ENCODE results near the gene PLA1A.

Gene PLA1A

DNA sequence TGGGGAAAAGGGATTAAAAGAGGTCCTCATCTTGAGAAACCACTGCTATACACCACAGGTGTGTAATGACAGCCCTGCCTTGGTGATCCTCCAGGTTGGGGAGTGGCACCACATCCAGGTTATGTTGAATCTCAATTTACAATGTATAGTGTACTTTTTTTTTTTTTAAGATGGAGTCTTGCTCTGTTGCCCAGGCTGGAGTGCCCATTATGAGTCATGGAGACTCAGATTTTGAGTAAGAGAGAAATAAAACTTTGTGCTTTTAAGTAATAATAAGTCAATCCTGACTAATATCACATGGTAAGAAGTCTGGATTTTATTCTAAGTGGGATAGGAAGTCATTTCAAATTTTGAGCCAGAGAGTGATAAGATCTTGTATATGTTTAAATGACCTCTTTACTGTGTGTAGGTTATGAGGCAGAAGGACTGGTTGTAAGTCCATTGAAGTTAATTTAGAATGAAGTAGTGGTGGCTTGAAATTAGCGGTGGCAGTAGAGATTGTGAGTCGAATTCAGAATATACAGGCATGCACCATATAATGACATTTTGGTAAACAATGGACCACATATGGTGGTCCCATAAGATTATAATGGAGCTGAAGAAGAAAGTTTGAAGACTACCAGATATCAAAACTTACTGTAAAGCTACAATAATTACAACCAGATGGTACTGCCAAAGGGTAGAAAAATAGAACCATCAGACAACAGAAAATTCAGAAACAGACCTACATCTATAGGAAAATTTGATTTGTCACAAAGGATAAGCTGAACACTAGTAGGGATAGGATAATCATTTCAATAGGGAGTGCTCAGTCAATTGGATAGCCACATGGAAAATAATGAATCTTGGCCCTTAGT lies 42.0 kb downstream of the PLA1A start:
- no peak for DNase-seq

DNA sequence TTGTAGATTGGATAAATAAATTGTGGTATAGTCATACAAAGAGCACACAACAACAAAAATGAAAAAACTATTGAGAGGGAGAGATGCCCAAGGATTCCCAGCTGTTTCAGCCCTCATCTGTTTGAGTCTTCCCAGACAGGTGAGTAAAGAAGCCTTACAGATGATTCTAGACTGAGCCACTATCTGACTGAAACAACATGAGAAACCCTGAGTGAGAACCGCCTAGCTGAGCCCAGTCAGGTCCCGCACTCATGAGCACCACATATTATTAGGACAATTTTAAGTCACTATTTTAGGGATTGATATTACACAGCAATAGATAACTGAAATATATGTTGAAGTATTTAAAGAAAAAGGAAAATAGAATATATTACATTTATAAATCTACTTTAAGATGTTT lies 43.7 kb downstream of the PLA1A start:
- DNase-seq: no peak

DNA sequence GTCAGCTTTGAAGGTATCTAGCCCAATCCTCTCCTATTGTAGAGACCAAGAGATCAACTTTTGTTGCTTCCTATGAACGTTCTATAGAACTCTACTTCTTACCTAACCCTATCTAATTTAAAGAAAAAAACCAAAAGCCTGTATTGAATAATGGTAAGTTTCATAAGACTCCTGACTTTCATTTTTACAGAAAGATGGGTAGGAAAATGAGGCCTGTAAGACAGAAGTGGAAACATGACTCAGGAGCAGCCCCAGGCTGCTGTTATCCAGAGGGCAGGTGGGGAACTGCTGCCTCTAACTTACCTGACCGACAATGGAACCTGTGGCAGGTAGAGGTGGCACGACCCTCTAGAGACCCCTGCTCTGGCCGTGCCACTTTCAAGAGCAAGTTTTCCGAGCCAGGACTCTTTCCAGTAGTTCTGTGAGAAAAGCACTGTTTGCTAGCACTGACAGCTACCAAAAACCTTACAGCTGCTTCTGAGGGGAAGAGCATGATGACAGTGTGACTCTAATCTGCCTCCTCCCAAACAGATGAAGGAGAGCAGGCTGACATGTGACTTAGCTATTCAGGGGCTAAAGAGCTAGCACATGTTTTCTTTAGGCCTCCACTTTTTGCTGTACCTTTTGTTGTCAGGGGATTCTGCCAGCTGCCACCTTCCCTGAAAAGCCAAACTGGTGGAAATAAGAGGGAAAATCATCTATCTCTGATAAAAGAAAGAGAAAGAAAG lies 45.2 kb downstream of the PLA1A start:
- no peak for DNase-seq

DNA sequence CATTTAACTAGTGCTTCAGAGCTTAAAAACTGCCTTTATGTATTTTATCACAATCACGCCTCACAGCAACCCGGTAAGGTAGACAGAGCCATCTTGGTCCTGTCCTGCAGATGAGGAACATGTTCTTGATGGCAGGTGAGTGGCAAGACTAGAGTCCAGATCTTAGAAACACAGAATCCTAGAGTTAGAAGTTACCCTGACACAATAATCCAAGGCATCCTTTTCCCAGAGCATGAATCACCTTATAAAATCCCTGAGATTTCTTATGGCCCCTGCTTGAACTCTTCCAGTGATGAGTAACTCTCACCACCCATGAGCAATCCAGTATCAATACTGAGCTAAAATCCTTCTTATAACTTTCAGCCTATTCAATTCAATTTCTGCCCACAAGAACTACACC lies 45.8 kb downstream of the PLA1A start:
- DNase-seq: no peak

DNA sequence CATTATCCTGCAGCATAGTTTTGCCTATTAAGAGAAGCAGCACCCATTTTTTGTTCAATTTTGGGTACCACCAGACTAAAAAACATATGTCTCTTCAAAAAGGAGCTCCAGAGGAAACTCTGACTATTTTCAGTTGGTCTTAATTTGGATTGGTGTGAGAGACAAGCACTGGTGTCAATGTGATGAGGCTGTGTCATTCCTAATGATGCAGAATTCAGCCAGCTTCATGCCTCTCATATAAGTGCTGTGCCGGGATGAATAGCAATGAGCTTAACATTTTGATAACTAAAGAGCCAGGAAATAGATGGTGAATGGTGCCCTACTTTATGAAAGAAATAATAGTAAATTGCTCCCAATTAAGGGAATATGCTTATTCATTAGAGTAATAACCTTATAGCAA lies 46.8 kb downstream of the PLA1A start:
- DNase-seq: no peak

DNA sequence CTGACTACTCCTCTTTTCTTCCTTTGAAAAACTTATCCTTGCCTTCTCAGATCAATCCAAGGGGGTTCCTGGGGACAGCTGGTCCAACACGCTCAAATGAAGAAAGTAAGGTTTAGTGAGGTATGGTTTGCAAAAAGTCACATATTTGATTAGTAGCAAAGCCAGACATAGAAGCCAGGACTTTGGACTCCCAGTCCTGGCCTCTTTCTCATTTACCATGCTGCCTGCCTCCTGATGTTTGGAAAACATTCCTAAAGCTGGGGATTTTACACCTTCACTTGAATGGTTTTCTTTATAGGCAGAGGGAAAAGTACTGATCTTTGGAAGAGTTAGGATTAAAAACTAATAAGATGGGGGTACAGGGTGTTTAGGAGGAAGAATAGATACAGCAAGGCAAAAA lies 48.1 kb downstream of the PLA1A start:
- no peak for DNase-seq

DNA sequence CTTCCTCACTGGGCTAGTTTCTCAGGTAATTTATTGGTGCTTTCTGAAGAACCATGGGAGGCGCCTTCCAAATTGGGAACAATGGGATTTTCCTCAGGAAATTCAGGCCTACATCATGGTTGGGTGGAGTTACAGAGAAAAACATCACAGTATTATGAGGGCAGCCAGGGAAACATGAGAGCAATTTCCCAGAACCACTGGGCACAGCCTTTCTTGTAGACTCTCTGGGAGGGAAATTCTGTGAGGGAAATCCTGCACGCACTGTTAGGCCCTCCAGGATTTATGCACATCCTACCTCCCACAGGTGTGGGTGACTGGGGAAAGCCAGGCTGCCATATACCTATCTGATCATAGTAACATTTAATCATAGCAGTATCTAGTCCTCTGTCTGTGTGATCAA lies 49.5 kb downstream of the PLA1A start:
- DNase-seq: no peak

DNA sequence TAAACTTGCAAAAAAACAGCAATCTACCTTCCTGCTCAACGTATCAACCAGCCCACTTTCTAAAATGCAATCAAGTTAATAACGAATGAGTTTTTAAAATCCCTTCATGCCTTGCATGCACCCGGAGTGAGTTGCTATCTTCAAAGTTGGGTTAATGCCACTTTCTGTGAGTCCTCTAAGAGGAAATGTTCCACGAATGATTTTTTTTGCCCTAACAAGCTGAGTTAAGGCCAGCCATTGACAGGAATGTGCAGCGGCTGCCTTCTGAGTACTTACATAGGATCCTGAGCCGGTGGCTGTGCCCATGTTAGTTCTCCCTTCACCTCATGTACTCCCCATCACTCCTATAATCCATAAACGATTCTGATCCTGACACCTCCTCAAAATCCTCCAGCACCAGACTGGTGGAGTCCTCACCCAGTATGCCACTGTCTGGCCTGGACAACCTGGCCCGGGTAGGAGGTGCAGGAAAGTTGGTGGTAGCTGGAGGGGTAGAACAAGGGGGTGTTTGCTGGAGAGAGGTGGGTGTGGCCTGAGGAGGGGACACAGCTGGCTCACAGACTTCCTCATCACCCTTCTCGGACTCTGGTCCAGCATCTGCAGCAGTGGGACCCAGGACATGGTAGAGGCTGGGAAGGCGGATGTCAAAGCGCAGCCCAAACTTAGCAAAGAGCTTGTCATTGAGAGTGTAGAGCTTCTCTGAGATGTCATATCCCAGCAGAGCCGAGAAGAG lies 50.3 kb downstream of the PLA1A start:
- DNase-seq: no peak

DNA sequence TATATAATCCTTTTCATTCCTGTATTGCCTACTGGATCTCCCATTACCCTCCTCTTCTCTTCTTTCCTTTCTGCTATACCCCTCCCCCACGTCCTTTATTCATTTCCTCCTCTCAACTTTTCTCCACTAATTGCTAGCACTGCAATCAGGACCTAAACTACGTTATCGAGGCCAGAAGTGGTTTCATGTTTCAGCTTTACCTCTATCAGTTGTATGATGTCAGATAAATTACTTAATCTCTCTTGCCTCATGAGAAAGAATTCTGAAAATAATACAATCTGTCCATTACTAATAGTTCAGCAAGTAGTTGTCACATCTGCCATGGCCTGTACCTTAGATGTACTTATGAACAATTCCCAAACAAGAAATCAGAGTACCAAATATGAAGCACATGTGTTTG lies 52.1 kb downstream of the PLA1A start:
- no peak for DNase-seq

DNA sequence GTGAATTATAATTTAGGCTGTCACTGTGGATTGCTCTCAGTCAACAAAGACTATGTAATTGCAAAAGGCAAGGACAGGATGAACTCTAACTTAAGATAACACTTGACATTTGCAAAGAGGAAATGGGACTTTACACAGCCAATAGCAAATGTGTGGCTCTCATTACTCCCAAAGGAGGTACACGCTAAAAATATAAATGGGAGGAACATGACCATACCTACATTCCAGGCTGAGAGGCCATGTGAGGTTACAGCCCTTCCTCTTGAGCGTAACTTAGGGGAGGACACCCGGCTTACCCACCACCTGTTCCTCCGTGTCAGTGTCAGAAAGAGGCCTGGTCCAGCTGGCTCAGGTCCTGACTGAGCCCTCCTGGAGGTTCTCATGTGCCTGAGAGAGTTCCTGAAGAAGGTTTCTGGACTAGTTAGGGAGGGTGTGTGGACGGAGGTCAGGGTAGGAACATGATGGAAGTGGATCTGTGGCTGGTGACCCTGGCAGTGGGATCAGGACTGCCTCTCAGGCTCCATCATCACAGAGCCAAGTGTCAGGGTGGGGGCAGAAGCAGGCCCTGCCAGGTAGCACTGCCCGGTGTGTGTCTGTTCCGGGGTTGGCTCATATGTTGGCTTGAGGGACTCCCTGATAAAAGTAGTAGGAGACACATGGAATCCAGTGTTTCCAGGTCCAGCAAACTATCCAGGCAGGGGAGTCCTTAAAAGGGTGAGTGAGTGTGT lies 54.8 kb downstream of the PLA1A start:
- no peak for DNase-seq

DNA sequence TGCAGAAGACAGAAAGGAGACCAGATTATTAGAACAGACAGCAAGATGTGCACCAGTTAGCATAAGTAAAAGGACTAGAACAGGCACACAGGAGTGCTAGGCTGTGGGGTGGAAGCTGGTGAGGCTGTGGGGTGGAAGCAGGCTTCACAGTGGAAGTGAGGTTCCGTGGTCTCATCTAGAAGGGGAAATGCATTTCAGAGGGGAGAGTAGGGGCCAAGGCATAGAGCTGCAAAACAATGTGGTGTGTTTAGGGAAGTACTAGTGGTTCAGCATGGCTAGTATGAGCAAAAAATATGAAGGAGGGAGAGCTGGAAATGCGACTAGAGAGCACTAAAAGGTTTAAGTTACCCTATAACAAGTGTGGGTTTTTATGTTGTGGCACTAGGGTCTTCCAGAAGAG lies 56.2 kb downstream of the PLA1A start:
- no peak for DNase-seq

DNA sequence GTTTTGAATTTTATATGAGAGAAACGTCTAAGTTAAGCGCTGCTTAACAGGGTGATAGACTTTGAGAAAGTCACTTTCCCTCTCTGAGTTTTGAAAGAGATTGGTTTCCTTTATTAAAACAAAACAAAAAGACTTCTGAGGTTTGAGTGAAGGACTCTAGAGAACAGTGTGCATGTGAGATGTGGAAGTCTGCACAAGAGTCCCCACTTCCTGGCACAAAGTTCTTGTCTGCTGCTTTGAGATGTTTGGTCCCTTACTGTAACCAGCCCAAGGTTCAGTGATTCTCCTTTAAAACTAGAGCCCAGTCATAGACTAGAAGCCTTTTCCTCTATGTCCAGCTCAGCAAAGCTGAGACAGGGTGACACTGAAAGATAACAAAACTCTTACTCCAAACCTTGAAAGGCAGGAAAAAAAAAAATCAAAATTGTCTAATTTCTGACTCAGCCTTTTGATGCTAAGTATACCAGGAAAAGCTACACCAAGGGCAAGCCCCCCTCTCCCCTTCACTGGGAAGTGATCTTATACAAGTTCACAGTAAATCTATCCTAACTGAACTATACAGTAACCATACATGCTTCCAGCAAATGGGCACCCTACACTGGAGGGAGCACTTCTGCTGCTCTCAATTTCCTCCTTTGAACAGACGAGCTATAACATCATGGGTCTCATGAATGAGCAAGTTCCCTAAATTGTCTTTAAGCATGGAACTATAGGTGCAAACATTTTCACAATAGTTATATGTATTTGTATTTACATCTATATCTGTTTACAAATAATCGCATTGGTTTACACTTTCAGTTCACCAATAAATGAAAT lies 60.4 kb downstream of the PLA1A start:
- no peak for DNase-seq

DNA sequence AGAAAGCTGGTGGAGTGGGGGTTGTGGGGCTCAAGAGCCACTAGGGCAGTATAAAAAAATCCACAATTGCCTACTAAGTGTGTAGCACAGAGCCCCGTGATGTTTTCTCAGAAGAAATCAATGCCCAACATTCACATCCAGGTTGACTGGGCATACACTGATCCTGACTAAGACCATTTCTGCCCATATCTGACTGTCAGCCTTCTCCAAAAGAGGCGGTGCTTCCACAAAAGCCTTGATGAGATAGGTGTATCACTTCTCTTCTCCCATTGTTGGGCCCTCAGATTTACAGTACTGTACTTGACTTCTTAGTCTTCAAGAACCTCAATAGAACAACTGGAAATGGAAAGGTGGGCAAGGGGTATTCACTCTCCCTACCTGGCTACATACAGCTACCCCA lies 61.3 kb downstream of the PLA1A start:
- DNase-seq: no peak

DNA sequence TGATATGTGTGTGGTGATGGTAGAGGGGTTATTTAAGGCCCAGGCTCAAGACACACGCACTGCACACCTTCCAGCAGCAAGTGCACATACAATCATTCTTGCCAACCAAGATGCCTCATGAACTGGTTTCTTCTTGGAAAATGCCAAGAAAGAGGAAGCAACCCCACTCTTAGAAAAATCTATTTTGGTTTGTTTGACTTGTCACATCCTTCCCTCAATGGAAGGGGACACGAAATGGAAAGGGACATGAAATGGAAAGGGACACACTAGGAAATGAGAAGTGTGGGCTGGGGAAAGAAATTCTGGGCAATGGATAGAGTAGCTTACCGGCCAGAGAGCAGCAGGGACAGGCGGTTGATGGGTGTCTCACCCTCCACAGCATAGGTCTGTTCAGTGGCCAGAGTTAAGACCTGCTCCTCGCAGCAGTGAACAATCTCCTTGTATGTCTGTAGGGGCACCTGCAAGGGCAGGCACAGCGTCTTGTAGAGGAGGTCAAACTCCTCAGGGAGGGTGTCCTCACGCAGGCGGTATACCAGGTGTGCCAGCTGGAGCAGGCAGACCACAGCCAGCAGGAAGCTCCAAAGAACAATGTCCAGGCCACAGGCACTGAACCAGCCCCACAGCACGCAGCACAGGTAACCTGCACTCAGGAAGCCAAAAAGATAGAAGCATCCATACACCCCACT lies 62.1 kb downstream of the PLA1A start:
- no peak for DNase-seq

DNA sequence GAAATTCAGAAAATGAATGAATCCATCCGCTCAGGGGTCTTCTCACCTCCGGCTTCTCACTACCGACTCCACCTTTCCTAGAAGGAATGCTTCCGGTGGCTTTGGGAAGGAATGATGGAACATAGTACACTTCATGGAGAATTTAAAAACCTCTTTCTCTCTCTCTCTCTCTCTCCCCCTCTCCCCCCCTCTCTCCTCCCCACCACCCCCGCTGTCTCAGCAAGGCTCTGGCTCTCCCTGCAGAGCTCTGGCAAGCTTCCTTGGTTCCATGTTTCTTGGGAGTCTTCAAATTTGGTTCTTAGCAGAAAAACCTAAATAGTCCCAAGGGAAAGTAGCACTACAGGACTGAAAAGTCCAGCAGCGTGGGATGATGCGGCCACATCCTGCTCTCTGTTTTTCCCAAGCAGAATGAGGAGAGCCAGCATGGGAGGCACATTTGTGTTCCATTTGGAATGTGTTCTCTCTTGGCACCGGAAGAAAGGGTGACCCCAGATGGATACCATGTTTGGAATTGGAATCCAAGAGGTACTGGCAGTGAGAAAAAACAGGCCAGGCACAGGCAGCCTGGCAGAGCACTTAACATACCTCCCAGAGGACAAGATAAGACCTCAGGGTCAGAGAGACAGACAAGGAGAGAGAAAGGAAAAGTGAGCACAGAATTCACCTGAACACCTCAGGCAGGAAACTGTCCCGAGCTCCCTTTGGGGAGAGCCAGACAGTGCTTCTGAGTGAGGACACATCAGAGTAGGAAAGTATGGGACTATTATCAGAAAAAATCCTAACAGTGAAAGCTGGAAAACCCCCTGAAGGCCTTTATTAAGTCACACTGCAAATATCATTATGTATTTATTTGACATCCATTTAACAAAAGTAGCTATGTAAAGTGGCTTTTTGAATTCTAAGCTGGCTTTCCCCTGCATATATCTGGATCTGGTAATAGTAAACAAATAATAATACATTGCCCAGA lies 63.1 kb downstream of the PLA1A start, which contains the start of gene POPDC2:
POPDC2 (minus strand) TSS at position 116 of the 967 bp plus-strand sequence. CDS start 166 bp downstream, outside the sequence.
- no peak for DNase-seq

DNA sequence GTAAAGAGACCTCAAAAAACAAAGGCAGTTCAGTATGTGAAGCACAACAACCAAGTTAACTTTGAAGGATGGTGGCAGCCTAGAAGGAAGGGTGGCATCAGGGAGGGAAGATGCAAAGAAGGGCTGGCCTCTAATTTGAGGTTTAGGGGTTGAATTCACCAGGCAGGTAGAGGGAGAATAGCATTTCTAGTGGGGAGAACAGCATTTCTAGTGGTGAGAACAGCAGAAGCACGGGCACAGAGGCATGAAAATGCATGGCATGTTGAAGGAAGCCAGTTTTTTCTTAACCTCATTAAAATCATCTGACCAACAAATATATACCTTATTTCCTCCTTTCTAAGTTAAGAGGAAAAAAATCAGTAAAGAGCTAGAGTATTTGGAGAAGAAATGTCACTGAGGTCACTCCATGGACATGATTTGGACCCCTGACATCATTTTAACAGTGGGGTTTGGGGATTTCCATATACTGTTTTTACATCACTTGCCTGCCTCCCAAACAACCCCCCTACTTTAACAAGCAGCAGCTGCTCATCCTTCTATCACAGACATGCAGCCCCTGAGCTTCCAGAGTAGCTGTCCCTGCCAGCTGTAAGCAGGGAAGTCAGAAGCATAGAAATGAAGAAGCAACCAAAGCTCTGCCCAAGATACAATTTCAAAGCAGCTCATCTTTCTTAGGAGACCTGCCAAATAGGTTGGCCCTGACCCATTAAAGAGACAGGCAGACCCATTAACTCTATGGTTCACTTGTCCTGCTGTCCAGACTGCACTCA lies 65.1 kb downstream of the PLA1A start:
- DNase-seq: no peak

DNA sequence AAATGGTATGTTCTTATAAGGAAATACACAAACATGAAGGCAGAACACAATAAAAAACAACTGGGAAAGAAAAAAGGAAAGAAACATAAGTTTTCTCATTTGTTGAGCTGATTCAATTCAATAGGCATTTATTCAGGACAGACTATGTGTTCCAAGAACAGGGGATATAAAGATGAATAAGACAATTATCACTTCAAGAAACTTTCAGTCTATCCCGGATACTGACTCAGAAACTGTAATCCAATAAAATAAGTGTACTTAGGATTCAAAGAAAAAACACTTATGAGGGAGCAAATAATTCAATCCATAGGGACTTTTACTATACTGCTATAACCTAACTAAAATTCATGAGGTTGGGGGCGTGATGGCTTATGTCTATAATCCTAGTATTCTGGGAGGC lies 66.2 kb downstream of the PLA1A start:
- DNase-seq: no peak

DNA sequence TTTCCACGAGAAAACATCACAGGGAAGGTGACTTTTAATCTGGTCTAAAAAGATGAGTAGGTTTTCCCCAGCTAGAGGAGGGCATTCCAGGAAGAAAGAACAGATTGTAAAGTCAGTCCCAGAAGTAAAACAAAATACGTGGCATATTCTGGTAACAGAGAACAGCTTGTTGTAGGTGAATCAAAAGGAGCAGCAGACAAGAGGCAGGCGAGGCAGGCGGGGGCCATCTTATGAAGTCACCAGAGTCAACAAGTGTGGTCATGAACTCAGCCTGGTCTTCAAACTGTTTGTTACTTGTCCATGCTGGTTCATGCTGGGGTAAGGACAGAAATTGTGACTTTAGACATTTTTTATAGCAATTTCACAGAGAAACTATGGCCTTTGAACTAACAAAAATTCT lies 66.7 kb downstream of the PLA1A start:
- no peak for DNase-seq

DNA sequence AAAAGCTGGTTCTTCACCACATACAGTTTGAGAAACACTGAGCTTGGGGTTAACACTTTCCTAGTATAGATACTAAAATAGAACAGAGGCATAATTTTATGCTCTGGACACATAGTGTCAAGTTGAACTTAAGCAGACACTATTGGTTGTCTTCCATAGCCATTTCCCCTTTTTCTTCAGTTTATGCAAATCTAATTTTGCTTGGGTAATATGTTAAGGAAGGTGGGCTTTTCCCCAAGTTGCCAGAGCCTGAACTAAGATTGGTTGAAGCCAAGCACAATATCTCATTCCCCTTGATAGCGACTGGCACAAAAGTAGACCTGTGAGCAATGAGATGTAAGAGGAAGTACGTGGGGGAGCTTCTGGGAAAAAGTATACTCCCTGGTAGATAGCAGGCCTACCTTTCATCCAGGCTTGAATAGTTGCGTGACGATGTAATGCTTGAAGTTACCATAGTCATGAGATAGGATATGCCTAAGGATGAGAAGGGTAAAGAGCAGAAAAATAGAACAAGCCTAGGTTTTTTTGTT lies 67.2 kb downstream of the PLA1A start:
- DNase-seq: no peak
